GM13976 (cell line): ENCODE data around the gene TBL3.

Source experiments
- DNase-seq: peaks from one replicate; pipeline ENCODE4 v3.0.0; 2012; ENCODE audit warnings: low spot score
- CTCF ChIP-seq: IDR thresholded peaks from 2 replicates; pipeline ENCODE4 v1.5.1; 2012; ENCODE audit warnings: borderline replicate concordance, mild to moderate bottlenecking; ENCODE audit not compliant: insufficient read depth; ENCODE audit errors: extremely low read depth, missing control alignments, control extremely low read depth
- in situ Hi-C: fragments of 300-500 bp; cut with MboI; formaldehyde crosslinking; loops from one replicate; pipeline ENCODE4 v1.12.0; 2022; ENCODE audit warnings: low sequenced_read_pairs, mixed read lengths, inconsistent platforms; ENCODE audit not compliant: unreplicated experiment

The TBL3 gene

GRCh38 chr16:2027024-2028010 is 55.5 kb downstream of the TBL3 start:
- DNase-seq, result no peak
- no peak for TF ChIP-seq CTCF
- in situ Hi-C loops, result no loop called here

- no peak for DNase-seq
- in situ Hi-C loops, result no loop called here
- TF ChIP-seq CTCF, result no peak
These were observed 56.3 kb downstream of the TBL3 start for GRCh38 chr16:2028146-2028545.

GRCh38 chr16:2028620-2029220 is 56.9 kb downstream of the TBL3 start:
- no peak for DNase-seq
- in situ Hi-C loops, result no loop called here
- TF ChIP-seq CTCF, result no peak

GRCh38 chr16:2029350-2029749 is 57.5 kb downstream of the TBL3 start:
- DNase-seq, result no peak
- TF ChIP-seq CTCF, result no peak
- in situ Hi-C loops, result no loop called here

- in situ Hi-C loops, result no loop called here
- no peak for TF ChIP-seq CTCF
- DNase-seq, result no peak
These were observed 58.2 kb downstream of the TBL3 start for GRCh38 chr16:2030036-2030435.

- in situ Hi-C loops, result no loop called here
- no peak for DNase-seq
- no peak for TF ChIP-seq CTCF
These were observed 59.3 kb downstream of the TBL3 start for GRCh38 chr16:2031081-2031577.
